GM18502 (cell line): ENCODE results near the gene SPAG4.

Experiments used
- ATAC-seq: cut with Tn5 transposase; IDR thresholded peaks from one replicate; pipeline ENCODE4 v1.9.1; 2021; ENCODE audit warnings: mild to moderate bottlenecking; ENCODE audit not compliant: unreplicated experiment, poor library complexity

SPAG4 gene

GRCh38 chr20:35598899-35599775, 16.5 kb upstream of the SPAG4 start:
- ATAC-seq: no peak

- ATAC-seq: no peak
Measured at GRCh38 chr20:35599776-35600120, 15.9 kb upstream of the SPAG4 start.

- ATAC-seq: no peak
Measured at GRCh38 chr20:35600176-35600992, 15.2 kb upstream of the SPAG4 start.

- ATAC-seq: no peak
Measured at GRCh38 chr20:35600993-35601973, 14.3 kb upstream of the SPAG4 start.

- ATAC-seq: no peak
Measured at GRCh38 chr20:35601990-35602389, 13.6 kb upstream of the SPAG4 start.

- no peak for ATAC-seq
Measured at GRCh38 chr20:35602851-35603495, 12.7 kb upstream of the SPAG4 start.

- ATAC-seq: no peak
Measured at GRCh38 chr20:35603695-35604448, 11.8 kb upstream of the SPAG4 start.

GRCh38 chr20:35604449-35604747, 11.2 kb upstream of the SPAG4 start:
- ATAC-seq: no peak

- no peak for ATAC-seq
Measured at GRCh38 chr20:35606127-35606526, 9.5 kb upstream of the SPAG4 start.

- ATAC-seq: no peak
Measured at GRCh38 chr20:35607003-35607735, 8.5 kb upstream of the SPAG4 start.

- no peak for ATAC-seq
Measured at GRCh38 chr20:35610833-35611427, 4.7 kb upstream of the SPAG4 start.

- no peak for ATAC-seq
Measured at GRCh38 chr20:35611482-35611881, 4.1 kb upstream of the SPAG4 start.

GRCh38 chr20:35616465-35617396, 1.1 kb downstream of the SPAG4 start:
- no peak for ATAC-seq

GRCh38 chr20:35617397-35618262, 2.0 kb downstream of the SPAG4 start:
- ATAC-seq: no peak

- no peak for ATAC-seq
Measured at GRCh38 chr20:35618263-35619131, 2.9 kb downstream of the SPAG4 start.
